ENCODE data around the gene DCPS.
A peak's percentile ranks its signal among the peaks of the same experiment; 100 is the strongest.
"Not testable (repeated sequence)": the region's sequence is repeated elsewhere in the genome, so short reads cannot be mapped to it uniquely, and the experiment has no call there.

The DCPS gene

GRCh38 chr11:126307706-126308105 is 3.8 kb downstream of the DCPS start:
- H3K4me3 ChIP-seq (ENCODE audit: low read depth, low read length), result no peak overlapping the region
- peak; percentile 12; the same call in 1 of the 2 replicates for TF ChIP-seq CTCF (IDR thresholded peaks at IDR 0.05; ENCODE audit: low read depth, low read length)

- TF ChIP-seq CTCF (IDR thresholded peaks at IDR 0.05; ENCODE audit: low read depth, low read length), result no peak
- no peak overlapping the region for H3K4me3 ChIP-seq (ENCODE audit: low read depth, low read length)
Observed at GRCh38 chr11:126308271-126308671, 4.4 kb downstream of the DCPS start.

- H3K4me3 ChIP-seq (ENCODE audit: low read depth, low read length), result not testable (repeated sequence)
Observed at GRCh38 chr11:126308771-126309170, 4.9 kb downstream of the DCPS start.

- peak; percentile 76 for TF ChIP-seq CTCF (IDR thresholded peaks at IDR 0.05; ENCODE audit: low read depth, low read length)
- no peak overlapping the region for H3K4me3 ChIP-seq (ENCODE audit: low read depth, low read length)
Observed at GRCh38 chr11:126310200-126310991, 6.5 kb downstream of the DCPS start.

- TF ChIP-seq CTCF (IDR thresholded peaks at IDR 0.05; ENCODE audit: low read depth, low read length), result no peak
- H3K4me3 ChIP-seq (ENCODE audit: low read depth, low read length), result no peak overlapping the region
Observed at GRCh38 chr11:126310992-126311310, 7.1 kb downstream of the DCPS start.

GRCh38 chr11:126311401-126312291 is 7.8 kb downstream of the DCPS start:
- no peak overlapping the region for H3K4me3 ChIP-seq (ENCODE audit: low read depth, low read length)
- no peak for TF ChIP-seq CTCF (IDR thresholded peaks at IDR 0.05; ENCODE audit: low read depth, low read length)

- TF ChIP-seq CTCF (IDR thresholded peaks at IDR 0.05; ENCODE audit: low read depth, low read length), result no peak
- no peak overlapping the region for H3K4me3 ChIP-seq (ENCODE audit: low read depth, low read length)
Observed at GRCh38 chr11:126312961-126313360, 9.1 kb downstream of the DCPS start.
